WERI-Rb-1 (cell line): ENCODE results near the gene CPSF6.

ENCODE experiments used
- DNase-seq: peaks from one replicate; pipeline ENCODE4 v3.0.0-alpha.2; 2020
- H3K27ac ChIP-seq: fragments of 250-450 bp; sonication (Bioruptor Pico); 2 replicates; pipeline ENCODE4 v1.5.1; 2020; ENCODE audit warnings: mild to moderate bottlenecking, moderate library complexity
- H3K27me3 ChIP-seq: fragments of 250-450 bp; sonication (Bioruptor Pico); 2 replicates; pipeline ENCODE4 v1.5.1; 2021; ENCODE audit warnings: mild to moderate bottlenecking, low read depth, moderate library complexity; ENCODE audit not compliant: insufficient read depth, severe bottlenecking
- H3K36me3 ChIP-seq: fragments of 250-450 bp; sonication (Bioruptor Pico); 2 replicates; pipeline ENCODE4 v1.5.1; 2020; ENCODE audit warnings: mild to moderate bottlenecking, moderate library complexity
- H3K4me3 ChIP-seq: 2 replicates; pipeline ENCODE4 v1.5.1; 2011; ENCODE audit warnings: low read depth, mild to moderate bottlenecking, control low read depth, low read length
- H3K9me3 ChIP-seq: fragments of 250-450 bp; sonication (Bioruptor Pico); 2 replicates; pipeline ENCODE4 v1.5.1; 2021; ENCODE audit warnings: mild to moderate bottlenecking, moderate library complexity; ENCODE audit not compliant: severe bottlenecking
- CTCF ChIP-seq: IDR thresholded peaks from 2 replicates; pipeline ENCODE4 v1.5.1; 2011; ENCODE audit warnings: low read depth, mild to moderate bottlenecking, control low read depth, inconsistent platforms, low read length

The CPSF6 gene

GRCh38 chr12:69214169-69214568 is 25.2 kb upstream of the CPSF6 start:
- no peaks in the 10 kb centered on the region for H3K9me3 ChIP-seq
- H3K36me3 ChIP-seq = no peaks in the 10 kb centered on the region
- no peak overlapping the region for H3K27ac ChIP-seq
- no peaks in the 10 kb centered on the region for H3K27me3 ChIP-seq
- no peak overlapping the region for H3K4me3 ChIP-seq
- no peak for TF ChIP-seq CTCF
- no peak for DNase-seq

GRCh38 chr12:69225251-69225910 is 14.0 kb upstream of the CPSF6 start:
- DNase-seq = no peak
- TF ChIP-seq CTCF = no peak
- no peak overlapping the region for H3K27ac ChIP-seq
- H3K27me3 ChIP-seq = no peaks in the 10 kb centered on the region
- no peaks in the 10 kb centered on the region for H3K36me3 ChIP-seq
- no peak overlapping the region for H3K4me3 ChIP-seq
- H3K9me3 ChIP-seq = no peaks in the 10 kb centered on the region

- H3K27ac ChIP-seq = no peak overlapping the region
- no peak for TF ChIP-seq CTCF
- H3K36me3 ChIP-seq = no peaks in the 10 kb centered on the region
- no peak overlapping the region for H3K4me3 ChIP-seq
- peaks cover 11% of the 10 kb centered on the region for H3K9me3 ChIP-seq
- no peaks in the 10 kb centered on the region for H3K27me3 ChIP-seq
- no peak for DNase-seq
Measured at GRCh38 chr12:69231479-69231878, 7.9 kb upstream of the CPSF6 start.

GRCh38 chr12:69238589-69239351 is 599 bp upstream of the CPSF6 start:
- no peak for DNase-seq

GRCh38 chr12:69239922-69240630 is 707 bp downstream of the CPSF6 start:
- no peaks in the 10 kb centered on the region for H3K9me3 ChIP-seq
- peak overlapping the region; percentile 89 for H3K27ac ChIP-seq
- TF ChIP-seq CTCF = no peak
- peak overlapping the region; percentile 94 for H3K4me3 ChIP-seq
- H3K36me3 ChIP-seq = peaks cover 28% of the 10 kb centered on the region
- no peaks in the 10 kb centered on the region for H3K27me3 ChIP-seq
- peak; percentile 39 for DNase-seq

More at GRCh38 chr12:69238589-69239351, 599 bp upstream of the CPSF6 start:
- TF ChIP-seq CTCF = no peak
- Histone ChIP-seq H3K4me3 (peak overlapping the region; percentile 41), H3K36me3 (peaks cover 17% of the 10 kb centered on the region), H3K27ac (peak overlapping the region; percentile 89), H3K9me3 (no peaks in the 10 kb centered on the region), H3K27me3 (no peaks in the 10 kb centered on the region)
